Left ventricle myocardium inferior (tissue), 1 donor: ENCODE results near the gene GATAD2B. TPM values are rescaled to one million over a fixed set of nuclear protein-coding genes. Genes with fewer than 3 reads are reported as not detected.
"Not testable (repeated sequence)": the region's sequence is repeated elsewhere in the genome, so short reads cannot be mapped to it uniquely, and the experiment has no call there.

Source experiments
- DNase-seq: peaks from one replicate; pipeline ENCODE4 v3.0.0-alpha.2; 2020
- H3K27ac ChIP-seq: fragments of 200-600 bp; replicated peaks from 2 replicates; pipeline ENCODE4 v1.8.0; 2021
- H3K27me3 ChIP-seq: fragments of 200-600 bp; 2 replicates; pipeline ENCODE4 v1.8.0; 2021; ENCODE audit warnings: low read depth
- H3K36me3 ChIP-seq: fragments of 200-600 bp; 2 replicates; pipeline ENCODE4 v1.8.0; 2021
- H3K4me1 ChIP-seq: fragments of 200-600 bp; 2 replicates; pipeline ENCODE4 v1.8.0; 2021
- H3K4me3 ChIP-seq: fragments of 200-600 bp; 2 replicates; pipeline ENCODE4 v1.8.0; 2021; ENCODE audit warnings: mild to moderate bottlenecking, moderate library complexity
- H3K9me3 ChIP-seq: fragments of 200-600 bp; replicated peaks from 2 replicates; pipeline ENCODE4 v1.8.0; 2021
- CTCF ChIP-seq: fragments of 200-600 bp; IDR thresholded peaks from 2 replicates; pipeline ENCODE4 v1.8.0; 2021; ENCODE audit warnings: antibody characterized with exemption, mild to moderate bottlenecking, borderline replicate concordance
- intact Hi-C: fragments of 100-400 bp; cut with micrococcal nuclease; formaldehyde crosslinking; loops from one replicate; pipeline ENCODE4 v1.11.0; 2022
- total RNA-seq: library from RNA; stranded (reverse); fragmentation: NEBNext Ultra II Directional; extraction: Animal tissue kit (Norgen Biotek cat#: 25700); gene quantifications from one replicate; pipeline ENCODE4 v1.2.1, GENCODE V29; 2021
- donor health status: DM: no; HTN: yes; CAD: no; lungs with severe emphysema.

GATAD2B gene
- total RNA-seq, 1 donor from 2014 or later, result 35.4 TPM

- DNase-seq, result no peak
- Histone ChIP-seq H3K27ac (peak overlapping the region; percentile 92), H3K36me3 (peaks cover 87% of the 10 kb centered on the region), H3K4me3 (no peak overlapping the region), H3K27me3 (no peaks in the 10 kb centered on the region), H3K9me3 (no peaks in the 10 kb centered on the region), H3K4me1 (peaks cover 61% of the 10 kb centered on the region)
- intact Hi-C loops, result no loop called here
- no peak for TF ChIP-seq CTCF
These were observed 154.2 kb downstream of the GATAD2B start for GRCh38 chr1:153768316-153769181.

- no peaks in the 10 kb centered on the region for H3K9me3 ChIP-seq
- intact Hi-C loops, result no loop called here
- peaks cover 87% of the 10 kb centered on the region for H3K36me3 ChIP-seq
- H3K27me3 ChIP-seq, result no peaks in the 10 kb centered on the region
- no peak for DNase-seq
- H3K4me1 ChIP-seq, result peaks cover 61% of the 10 kb centered on the region
- TF ChIP-seq CTCF, result no peak
- no peak overlapping the region for H3K4me3 ChIP-seq
- H3K27ac ChIP-seq, result no peak overlapping the region
These were observed 155.3 kb downstream of the GATAD2B start for GRCh38 chr1:153767519-153767918.

GRCh38 chr1:153766663-153767062 lies 156.1 kb downstream of the GATAD2B start:
- peaks cover 88% of the 10 kb centered on the region for H3K36me3 ChIP-seq
- H3K27ac ChIP-seq, DNase-seq, intact Hi-C loops, H3K4me3 ChIP-seq, H3K27me3 ChIP-seq, H3K9me3 ChIP-seq: not testable (repeated sequence)
- peaks cover 58% of the 10 kb centered on the region for H3K4me1 ChIP-seq

- H3K9me3 ChIP-seq, result no peaks in the 10 kb centered on the region
- DNase-seq, result no peak
- intact Hi-C loops, result no loop called here
- H3K36me3 ChIP-seq, result peaks cover 92% of the 10 kb centered on the region
- no peak overlapping the region for H3K4me3 ChIP-seq
- TF ChIP-seq CTCF, result no peak
- no peaks in the 10 kb centered on the region for H3K27me3 ChIP-seq
- H3K27ac ChIP-seq, result peak overlapping the region; percentile 76
- peaks cover 37% of the 10 kb centered on the region for H3K4me1 ChIP-seq
These were observed 158.5 kb downstream of the GATAD2B start for GRCh38 chr1:153764310-153764709.

- no peak overlapping the region for H3K4me3 ChIP-seq
- peaks cover 30% of the 10 kb centered on the region for H3K4me1 ChIP-seq
- peak overlapping the region; percentile 76 for H3K27ac ChIP-seq
- H3K36me3 ChIP-seq, result peaks cover 92% of the 10 kb centered on the region
- no peak for DNase-seq
- no peak for TF ChIP-seq CTCF
- intact Hi-C loops, result no loop called here
- H3K27me3 ChIP-seq, result no peaks in the 10 kb centered on the region
- no peaks in the 10 kb centered on the region for H3K9me3 ChIP-seq
These were observed 159.2 kb downstream of the GATAD2B start for GRCh38 chr1:153763365-153764225.

- DNase-seq, result no peak
- no peak overlapping the region for H3K4me3 ChIP-seq
- peaks cover 27% of the 10 kb centered on the region for H3K4me1 ChIP-seq
- TF ChIP-seq CTCF, result no peak
- H3K27ac ChIP-seq, result no peak overlapping the region
- H3K9me3 ChIP-seq, result no peaks in the 10 kb centered on the region
- no peaks in the 10 kb centered on the region for H3K27me3 ChIP-seq
- intact Hi-C loops, result no loop called here
- peaks cover 92% of the 10 kb centered on the region for H3K36me3 ChIP-seq
These were observed 162.3 kb downstream of the GATAD2B start for GRCh38 chr1:153760440-153760839.
